ENCODE measurements around the gene HAUS5.
"Not testable (repeated sequence)": the region's sequence is repeated elsewhere in the genome, so short reads cannot be mapped to it uniquely, and the experiment has no call there.

Gene HAUS5

GRCh38 chr19:35642798-35643254, 30.3 kb downstream of the HAUS5 start:
- DNase-seq (ENCODE audit: low read depth) = no peak

- peak; percentile 65 for DNase-seq (ENCODE audit: low read depth)
These were observed 31.0 kb downstream of the HAUS5 start for GRCh38 chr19:35643255-35644205.

GRCh38 chr19:35644206-35644986, 31.9 kb downstream of the HAUS5 start:
- DNase-seq (ENCODE audit: low read depth) = peak; percentile 93

GRCh38 chr19:35644987-35645679, 32.6 kb downstream of the HAUS5 start:
- peak; percentile 28 for DNase-seq (ENCODE audit: low read depth)

- DNase-seq (ENCODE audit: low read depth) = no peak
These were observed 33.4 kb downstream of the HAUS5 start for GRCh38 chr19:35645680-35646511.

- peak; percentile 97 for DNase-seq (ENCODE audit: low read depth)
These were observed 35.8 kb downstream of the HAUS5 start, which contains the start of gene COX6B1 for GRCh38 chr19:35648017-35648961. TSS of gene COX6B1 (plus strand) at chr19:35648323. CDS start at chr19:35651244, 2,921 bp downstream.

- DNase-seq (ENCODE audit: low read depth) = no peak
These were observed 38.0 kb downstream of the HAUS5 start for GRCh38 chr19:35650581-35650980.

- DNase-seq (ENCODE audit: low read depth) = not testable (repeated sequence)
These were observed 42.3 kb downstream of the HAUS5 start for GRCh38 chr19:35654828-35655227.

- DNase-seq (ENCODE audit: low read depth) = no peak
These were observed 43.1 kb downstream of the HAUS5 start for GRCh38 chr19:35655600-35655999.

GRCh38 chr19:35656700-35657099, 44.2 kb downstream of the HAUS5 start:
- no peak for DNase-seq (ENCODE audit: low read depth)

- peak; percentile 18 for DNase-seq (ENCODE audit: low read depth)
These were observed 45.6 kb downstream of the HAUS5 start for GRCh38 chr19:35657904-35658700.

- DNase-seq (ENCODE audit: low read depth) = no peak
These were observed 49.4 kb downstream of the HAUS5 start for GRCh38 chr19:35661995-35662340.

GRCh38 chr19:35663981-35664380, 51.4 kb downstream of the HAUS5 start:
- no peak for DNase-seq (ENCODE audit: low read depth)

GRCh38 chr19:35665157-35665556, 52.6 kb downstream of the HAUS5 start:
- DNase-seq (ENCODE audit: low read depth) = no peak

GRCh38 chr19:35665604-35666003, 53.1 kb downstream of the HAUS5 start:
- no peak for DNase-seq (ENCODE audit: low read depth)

- no peak for DNase-seq (ENCODE audit: low read depth)
These were observed 53.8 kb downstream of the HAUS5 start, which contains the start of gene UPK1A for GRCh38 chr19:35666251-35666913. TSS of gene UPK1A (plus strand) at chr19:35666517. CDS start at chr19:35666813, 296 bp downstream.

- no peak for DNase-seq (ENCODE audit: low read depth)
These were observed 57.0 kb downstream of the HAUS5 start for GRCh38 chr19:35669566-35669965.

- no peak for DNase-seq (ENCODE audit: low read depth)
These were observed 57.4 kb downstream of the HAUS5 start for GRCh38 chr19:35669974-35670373.

GRCh38 chr19:35670686-35671085, 58.2 kb downstream of the HAUS5 start:
- DNase-seq (ENCODE audit: low read depth) = no peak

All from amniotic epithelial cell (primary cell).